Neural cell (in vitro differentiated cells): ENCODE data around the gene PEMT. TPM values are rescaled to one million over a fixed set of nuclear protein-coding genes. Genes with fewer than 3 reads are reported as not detected.

ENCODE experiments used
- H2AFZ ChIP-seq: fragments of 200-600, 300-800 bp; sonication (generic), shearing (Covaris generic); 2 replicates; pipeline ENCODE4 v1.6.0; 2014; ENCODE audit warnings: low read depth, mild to moderate bottlenecking, antibody characterized with exemption, low read length, moderate library complexity
- H3F3A ChIP-seq: fragments of 200-600 bp; shearing (Covaris generic); 2 replicates; pipeline ENCODE4 v1.6.1; 2016; ENCODE audit warnings: mild to moderate bottlenecking, moderate library complexity, mixed read lengths, antibody characterized with exemption, low read length; ENCODE audit not compliant: insufficient read depth, poor library complexity, severe bottlenecking
- H3K27ac ChIP-seq: fragments of 200-600, 300-800 bp; sonication (generic), shearing (Covaris generic); 2 replicates; pipeline ENCODE4 v1.5.1; 2014; ENCODE audit warnings: mild to moderate bottlenecking, low read length, moderate library complexity
- H3K27me3 ChIP-seq: fragments of 300-800, 200-600 bp; sonication (generic), shearing (Covaris generic); 2 replicates; pipeline ENCODE4 v1.6.0; 2014; ENCODE audit warnings: mild to moderate bottlenecking, low read depth, low read length, moderate library complexity; ENCODE audit not compliant: insufficient read depth
- H3K36me3 ChIP-seq: fragments of 300-800, 200-600 bp; sonication (generic), shearing (Covaris generic); 2 replicates; pipeline ENCODE4 v1.5.1; 2014; ENCODE audit warnings: mild to moderate bottlenecking, antibody characterized with exemption, low read length, moderate library complexity; ENCODE audit not compliant: insufficient read depth
- H3K4me2 ChIP-seq: fragments of 300-800, 200-600 bp; sonication (generic), shearing (Covaris generic); 2 replicates; pipeline ENCODE4 v1.6.0; 2014; ENCODE audit warnings: mild to moderate bottlenecking, low read length
- H3K4me3 ChIP-seq: fragments of 300-800, 200-600 bp; sonication (generic), shearing (Covaris generic); 2 replicates; pipeline ENCODE4 v1.5.1; 2014; ENCODE audit warnings: mild to moderate bottlenecking, low read length, moderate library complexity
- H3K79me2 ChIP-seq: fragments of 200-600 bp; shearing (Covaris generic); replicated peaks from 2 replicates; pipeline ENCODE4 v1.6.0; 2014; ENCODE audit warnings: mild to moderate bottlenecking, low read length, moderate library complexity; ENCODE audit not compliant: insufficient read depth
- H3K9ac ChIP-seq: fragments of 300-800, 200-600 bp; sonication (generic), shearing (Covaris generic); 2 replicates; pipeline ENCODE4 v1.6.1; 2016; ENCODE audit warnings: mild to moderate bottlenecking, low read length, mixed read lengths
- H3K9me2 ChIP-seq: fragments of 200-600 bp; shearing (Covaris generic); 2 replicates; pipeline ENCODE4 v1.6.1; 2016; ENCODE audit warnings: mild to moderate bottlenecking, low read length, mixed read lengths; ENCODE audit not compliant: insufficient read depth
- H3K9me3 ChIP-seq: fragments of 200-600, 300-800 bp; sonication (generic), shearing (Covaris generic); 2 replicates; pipeline ENCODE4 v1.6.1; 2016; ENCODE audit warnings: mild to moderate bottlenecking, mixed run types, low read length, moderate library complexity, mixed read lengths
- H4K20me1 ChIP-seq: fragments of 200-600 bp; shearing (Covaris generic); 2 replicates; pipeline ENCODE4 v1.6.1; 2016; ENCODE audit warnings: mild to moderate bottlenecking, mixed run types; ENCODE audit not compliant: insufficient read depth
- CTCF ChIP-seq: fragments of 450-650 bp; IDR thresholded peaks from 2 replicates; pipeline ENCODE4 v1.5.1; 2014; ENCODE audit warnings: antibody characterized with exemption, mild to moderate bottlenecking, moderate library complexity; ENCODE audit not compliant: poor library complexity, severe bottlenecking
- EP300 ChIP-seq: fragments of 450-650 bp; conservative IDR thresholded peaks from 2 replicates; pipeline ENCODE4 v1.6.1; 2014; ENCODE audit warnings: antibody characterized with exemption, mild to moderate bottlenecking, moderate library complexity; ENCODE audit not compliant: poor library complexity, severe bottlenecking
- EZH2 ChIP-seq: fragments of 200-600, 300-800 bp; shearing (Covaris generic), sonication (generic); IDR thresholded peaks from 2 replicates; pipeline ENCODE4 v1.6.1; 2014; ENCODE audit warnings: antibody characterized with exemption, low read length, borderline replicate concordance, mild to moderate bottlenecking; ENCODE audit not compliant: insufficient read depth, poor library complexity, severe bottlenecking
- MXI1 ChIP-seq: fragments of 450-650 bp; conservative IDR thresholded peaks from 2 replicates; pipeline ENCODE4 v1.6.1; 2014; ENCODE audit warnings: antibody characterized with exemption, mild to moderate bottlenecking; ENCODE audit not compliant: poor library complexity, severe bottlenecking
- POLR2AphosphoS5 ChIP-seq: IDR thresholded peaks from 2 replicates; pipeline ENCODE4 v1.6.1; 2012
- RAD21 ChIP-seq: fragments of 450-650 bp; conservative IDR thresholded peaks from 2 replicates; pipeline ENCODE4 v1.6.1; 2014; ENCODE audit warnings: antibody characterized with exemption, mild to moderate bottlenecking, moderate library complexity
- REST ChIP-seq: IDR thresholded peaks from 2 replicates; pipeline ENCODE4 v1.6.1; 2012; ENCODE audit warnings: borderline replicate concordance
- SMC3 ChIP-seq: fragments of 450-650 bp; conservative IDR thresholded peaks from 2 replicates; pipeline ENCODE4 v1.6.1; 2014; ENCODE audit warnings: antibody characterized with exemption, mild to moderate bottlenecking, moderate library complexity; ENCODE audit not compliant: poor library complexity
- TAF1 ChIP-seq: IDR thresholded peaks from 2 replicates; pipeline ENCODE4 v1.6.1; 2012; ENCODE audit warnings: low read depth
- polyA plus RNA-seq: library from polyadenylated mRNA; depleted of rRNA; stranded (reverse); fragments of >200 nt; gene quantifications from 2 replicates; pipeline ENCODE4 v1.2.3, GENCODE V29; 2014

Gene PEMT
- polyA plus RNA-seq, 1 donor from 2014 or later, result 71.7 TPM

GRCh38 chr17:17508646-17509591 is 82.6 kb downstream of the PEMT start:
- Histone ChIP-seq H3K36me3 (no peaks in the 10 kb centered on the region), H3K4me2 (no peak overlapping the region), H3K79me2 (no peaks in the 10 kb centered on the region), H3F3A (no peaks in the 10 kb centered on the region), H3K9ac (no peak overlapping the region), H3K27ac (no peak overlapping the region), H3K9me3 (no peaks in the 10 kb centered on the region), H3K27me3 (no peaks in the 10 kb centered on the region), H4K20me1 (no peaks in the 10 kb centered on the region), H2AFZ (no peak overlapping the region), H3K4me3 (no peak overlapping the region), H3K9me2 (no peaks in the 10 kb centered on the region)
- no peak for TF ChIP-seq SMC3
- TF ChIP-seq EZH2, result no peak
- no peak for TF ChIP-seq CTCF
- no peak for TF ChIP-seq MXI1
- no peak for TF ChIP-seq EP300
- no peak for TF ChIP-seq RAD21
- TF ChIP-seq POLR2AphosphoS5, result no peak
- no peak for TF ChIP-seq TAF1
- TF ChIP-seq REST, result no peak

- Histone ChIP-seq H3K4me2 (no peak overlapping the region), H3K9ac (no peak overlapping the region), H2AFZ (no peak overlapping the region), H3K27me3 (no peaks in the 10 kb centered on the region), H4K20me1 (no peaks in the 10 kb centered on the region), H3K36me3 (no peaks in the 10 kb centered on the region), H3K79me2 (no peaks in the 10 kb centered on the region), H3K27ac (no peak overlapping the region), H3F3A (no peaks in the 10 kb centered on the region), H3K9me3 (no peaks in the 10 kb centered on the region), H3K9me2 (no peaks in the 10 kb centered on the region), H3K4me3 (no peak overlapping the region)
- TF ChIP-seq POLR2AphosphoS5, result no peak
- no peak for TF ChIP-seq EZH2
- TF ChIP-seq TAF1, result no peak
- no peak for TF ChIP-seq REST
- no peak for TF ChIP-seq CTCF
- TF ChIP-seq EP300, result no peak
- no peak for TF ChIP-seq MXI1
- no peak for TF ChIP-seq RAD21
- TF ChIP-seq SMC3, result no peak
These were observed 83.4 kb downstream of the PEMT start for GRCh38 chr17:17508019-17508535.
